Measurements from ENCODE around the gene VCPKMT.
A peak's percentile ranks its signal among the peaks of the same experiment; 100 is the strongest.

The VCPKMT gene

DNA sequence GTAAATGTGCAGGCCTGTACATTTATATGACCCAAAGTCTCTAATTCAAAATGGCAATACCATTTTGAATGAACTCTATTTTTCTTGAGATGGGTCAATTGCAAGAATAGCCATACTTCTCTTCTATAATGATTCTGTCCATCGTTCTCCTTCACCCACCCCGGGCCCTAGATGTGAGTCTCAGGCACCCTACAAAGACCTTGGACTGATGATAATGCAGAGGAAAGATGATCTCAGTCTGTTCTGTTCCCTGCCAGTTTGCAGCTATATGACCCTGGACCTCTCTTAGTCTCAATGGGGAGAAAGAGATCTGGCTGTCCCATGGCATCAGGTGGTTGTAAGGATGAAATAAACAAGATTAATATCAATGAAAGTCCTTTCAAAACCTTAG, 30.1 kb downstream of the VCPKMT start:
- peaks cover 35% of the 10 kb centered on the region for H3K4me1 Mint-ChIP-seq
- no peaks in the 10 kb centered on the region for H3K9me3 Mint-ChIP-seq
- peaks cover 9% of the 10 kb centered on the region for H3K27me3 Mint-ChIP-seq (ENCODE audit: low read depth, poor library complexity)
- peak overlapping the region; percentile 4 for H3K27ac Mint-ChIP-seq
- no peaks in the 10 kb centered on the region for H3K36me3 Mint-ChIP-seq (ENCODE audit: low read depth)
- TF ChIP-seq, protein P1, sequence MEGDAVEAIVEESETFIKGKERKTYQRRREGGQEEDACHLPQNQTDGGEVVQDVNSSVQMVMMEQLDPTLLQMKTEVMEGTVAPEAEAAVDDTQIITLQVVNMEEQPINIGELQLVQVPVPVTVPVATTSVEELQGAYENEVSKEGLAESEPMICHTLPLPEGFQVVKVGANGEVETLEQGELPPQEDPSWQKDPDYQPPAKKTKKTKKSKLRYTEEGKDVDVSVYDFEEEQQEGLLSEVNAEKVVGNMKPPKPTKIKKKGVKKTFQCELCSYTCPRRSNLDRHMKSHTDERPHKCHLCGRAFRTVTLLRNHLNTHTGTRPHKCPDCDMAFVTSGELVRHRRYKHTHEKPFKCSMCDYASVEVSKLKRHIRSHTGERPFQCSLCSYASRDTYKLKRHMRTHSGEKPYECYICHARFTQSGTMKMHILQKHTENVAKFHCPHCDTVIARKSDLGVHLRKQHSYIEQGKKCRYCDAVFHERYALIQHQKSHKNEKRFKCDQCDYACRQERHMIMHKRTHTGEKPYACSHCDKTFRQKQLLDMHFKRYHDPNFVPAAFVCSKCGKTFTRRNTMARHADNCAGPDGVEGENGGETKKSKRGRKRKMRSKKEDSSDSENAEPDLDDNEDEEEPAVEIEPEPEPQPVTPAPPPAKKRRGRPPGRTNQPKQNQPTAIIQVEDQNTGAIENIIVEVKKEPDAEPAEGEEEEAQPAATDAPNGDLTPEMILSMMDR (IDR thresholded peaks at IDR 0.05), result no peak
- H3K4me3 Mint-ChIP-seq, result no peak overlapping the region
- DNase-seq, result no peak

DNA sequence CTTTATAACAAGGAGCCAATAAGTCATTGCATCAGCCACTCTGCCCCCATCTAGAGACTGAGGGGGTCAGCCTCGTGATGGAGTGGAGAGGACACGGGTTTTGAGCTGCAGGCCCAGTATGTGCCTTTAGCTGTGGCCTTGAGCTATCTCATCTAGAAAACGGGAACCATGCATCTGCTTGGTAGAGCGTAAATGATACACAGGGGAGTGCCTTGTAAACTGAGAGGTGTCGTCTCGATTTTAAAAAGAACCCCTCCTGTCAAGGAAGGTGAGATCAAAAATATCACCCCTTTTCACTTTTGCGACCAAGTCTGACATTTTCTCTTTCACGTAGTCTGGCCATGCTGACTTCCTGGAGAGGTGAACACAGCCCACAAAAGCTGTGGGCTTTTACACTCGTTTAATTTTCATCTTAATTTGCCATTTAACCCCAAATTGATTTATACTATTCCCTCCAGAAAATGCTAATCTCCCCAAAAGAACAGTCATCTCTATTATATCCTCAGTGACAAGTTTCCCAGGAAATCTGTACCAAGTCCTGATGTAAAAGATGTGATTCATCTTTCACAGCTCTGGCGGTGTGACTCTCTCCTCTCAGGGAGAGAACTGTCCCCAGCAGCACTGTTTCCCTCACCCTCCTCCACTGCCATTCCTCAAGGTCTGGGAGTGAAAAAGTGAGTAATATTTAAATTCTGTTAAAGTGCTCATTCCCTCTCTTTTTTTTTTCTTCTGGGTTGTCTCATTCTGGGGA, 30.6 kb downstream of the VCPKMT start:
- no peak for DNase-seq
- H3K36me3 Mint-ChIP-seq (ENCODE audit: low read depth), result no peaks in the 10 kb centered on the region
- peak overlapping the region; percentile 4 for H3K27ac Mint-ChIP-seq
- H3K9me3 Mint-ChIP-seq, result no peaks in the 10 kb centered on the region
- H3K4me1 Mint-ChIP-seq, result peaks cover 35% of the 10 kb centered on the region
- TF ChIP-seq, protein P1 (IDR thresholded peaks at IDR 0.05), result no peak
- H3K27me3 Mint-ChIP-seq (ENCODE audit: low read depth, poor library complexity), result peaks cover 9% of the 10 kb centered on the region
- no peak overlapping the region for H3K4me3 Mint-ChIP-seq

DNA sequence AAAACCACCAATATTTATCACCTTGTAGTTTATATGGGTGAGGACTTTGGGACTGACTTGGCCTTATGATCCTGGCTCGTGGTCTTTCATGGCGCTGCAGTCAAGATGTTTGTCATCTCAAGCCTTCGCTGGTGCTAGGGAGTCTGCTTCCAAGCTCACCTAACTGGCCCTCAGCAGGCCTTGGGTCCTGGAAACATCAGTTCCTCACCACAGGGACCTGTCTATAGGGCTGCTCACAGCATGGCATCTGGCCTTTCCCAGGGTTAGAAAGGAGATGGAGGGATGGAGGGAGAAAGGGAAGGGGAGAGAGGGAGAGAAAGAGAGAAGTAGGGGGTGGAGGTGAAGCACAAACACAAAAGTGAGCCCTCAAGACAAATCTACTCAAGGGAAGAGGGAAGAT, 31.7 kb downstream of the VCPKMT start:
- H3K27ac Mint-ChIP-seq, result no peak overlapping the region

DNA sequence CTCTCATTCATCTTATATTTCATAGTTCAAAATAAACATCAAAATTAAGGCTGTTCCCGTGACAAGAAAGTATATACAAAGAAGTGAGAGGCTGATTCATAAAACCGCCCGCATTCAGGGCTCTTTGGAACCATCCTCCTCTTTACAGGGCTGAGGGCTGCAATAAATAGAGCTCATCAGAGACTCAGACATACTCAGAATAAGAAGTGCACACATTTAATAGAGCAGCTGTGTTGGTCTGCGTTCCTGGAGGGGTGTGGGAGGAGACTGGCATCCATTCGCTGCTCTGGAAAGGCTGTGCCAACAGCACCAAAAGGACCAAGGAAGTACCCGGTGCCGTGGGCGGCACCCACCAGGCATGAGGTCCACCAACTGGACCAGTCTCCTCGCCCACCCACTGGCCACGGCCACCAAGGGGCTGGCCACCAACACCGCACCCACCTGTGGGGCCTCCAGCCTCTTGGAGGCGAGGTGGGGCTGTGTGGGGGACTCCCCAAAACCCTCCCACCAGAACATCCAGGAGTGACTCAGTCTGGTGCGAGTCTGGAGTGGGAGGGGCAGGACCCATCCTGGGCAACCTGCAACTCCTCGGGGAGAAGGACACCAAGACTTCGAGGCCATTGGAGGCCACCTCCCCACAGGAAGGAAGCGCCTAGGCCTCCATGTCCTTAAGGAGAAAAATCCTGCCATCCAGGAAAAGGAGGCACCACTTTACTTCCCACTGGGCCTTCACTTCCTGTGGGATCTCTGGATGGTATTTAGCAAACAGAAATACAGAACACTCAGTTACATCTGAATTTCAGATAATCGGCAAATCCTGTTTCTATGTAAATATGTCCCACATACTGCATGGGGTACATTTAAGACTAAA, 32.7 kb downstream of the VCPKMT start:
- Mint-ChIP-seq H3K4me3 (no peak overlapping the region), H3K27ac (peak overlapping the region; percentile 2), H3K9me3 (peaks cover 3% of the 10 kb centered on the region), H3K27me3 (ENCODE audit: low read depth, poor library complexity) (peaks cover 5% of the 10 kb centered on the region), H3K4me1 (peaks cover 35% of the 10 kb centered on the region), H3K36me3 (ENCODE audit: low read depth) (no peaks in the 10 kb centered on the region)
- TF ChIP-seq, protein P1 (IDR thresholded peaks at IDR 0.05), result no peak
- no peak for DNase-seq

More for the DNA sequence above, 31.7 kb downstream of the VCPKMT start:
- Mint-ChIP-seq H3K27me3 (ENCODE audit: low read depth, poor library complexity) (peaks cover 5% of the 10 kb centered on the region), H3K4me1 (peaks cover 35% of the 10 kb centered on the region), H3K4me3 (no peak overlapping the region), H3K36me3 (ENCODE audit: low read depth) (no peaks in the 10 kb centered on the region), H3K9me3 (no peaks in the 10 kb centered on the region)
- DNase-seq, result no peak
- TF ChIP-seq, protein P1 (IDR thresholded peaks at IDR 0.05), result no peak

DNA sequence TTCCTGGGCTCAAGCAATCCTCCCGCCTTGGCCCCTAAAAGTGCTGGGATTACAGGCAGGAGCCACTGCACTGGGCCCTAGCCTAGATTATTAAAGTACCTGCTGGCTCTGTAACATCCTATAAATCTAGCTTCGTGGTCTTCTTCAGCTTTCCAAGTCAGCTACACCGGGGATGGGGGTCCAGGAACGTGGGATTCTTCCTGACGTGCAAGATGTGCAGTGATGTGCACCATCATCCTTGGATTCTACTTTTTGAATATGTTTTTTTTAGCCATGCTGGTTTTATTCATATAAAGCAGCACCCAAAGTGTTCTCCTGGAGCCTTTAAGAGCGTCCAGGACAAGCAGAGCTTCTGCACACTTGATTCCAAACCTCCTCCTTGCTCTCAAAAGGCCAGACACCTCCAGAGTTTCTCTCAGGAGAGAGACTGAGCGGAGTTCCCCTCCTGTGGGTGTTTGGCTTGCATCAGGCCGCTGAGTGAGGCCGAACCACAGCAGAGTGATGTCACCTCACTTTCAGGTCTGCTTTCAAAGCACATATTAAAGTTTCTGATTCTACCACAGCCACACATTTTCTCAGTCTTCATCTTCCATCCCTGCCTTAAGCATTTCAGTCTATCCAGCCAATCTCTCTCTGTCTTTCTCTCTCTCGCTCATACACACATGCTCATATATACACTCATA, 33.4 kb downstream of the VCPKMT start:
- H3K4me3 Mint-ChIP-seq, result no peak overlapping the region
- TF ChIP-seq, protein P1 (IDR thresholded peaks at IDR 0.05), result no peak
- H3K9me3 Mint-ChIP-seq, result peaks cover 9% of the 10 kb centered on the region
- peak overlapping the region; percentile 68 for H3K27ac Mint-ChIP-seq
- DNase-seq, result no peak
- H3K27me3 Mint-ChIP-seq (ENCODE audit: low read depth, poor library complexity), result peaks cover 5% of the 10 kb centered on the region
- peaks cover 35% of the 10 kb centered on the region for H3K4me1 Mint-ChIP-seq
- H3K36me3 Mint-ChIP-seq (ENCODE audit: low read depth), result no peaks in the 10 kb centered on the region
